PC-3 (cell line): ENCODE measurements around the gene EPRS1.
A peak's percentile ranks its signal among the peaks of the same experiment; 100 is the strongest.
"Not testable (repeated sequence)": the region's sequence is repeated elsewhere in the genome, so short reads cannot be mapped to it uniquely, and the experiment has no call there.

Experiments
- EZH2 ChIP-seq: fragments of 300-600 bp; sonication (generic); IDR thresholded peaks from one replicate; pipeline ENCODE4 v1.6.1; 2017; ENCODE audit warnings: antibody characterized with exemption, mild to moderate bottlenecking, low read length; ENCODE audit not compliant: unreplicated experiment
- EZH2phosphoT487 ChIP-seq: fragments of 300-600 bp; sonication (generic); IDR thresholded peaks from 2 replicates; pipeline ENCODE4 v1.6.1; 2018; ENCODE audit warnings: mild to moderate bottlenecking, antibody characterized with exemption, low read length, borderline replicate concordance
- TF ChIP-seq, protein P1 (sequence below): fragments of 300-600 bp; sonication (generic); conservative IDR thresholded peaks from 2 replicates; pipeline ENCODE4 v1.5.1; 2017; ENCODE audit warnings: antibody characterized with exemption, low read depth, mild to moderate bottlenecking, low read length

DNA sequence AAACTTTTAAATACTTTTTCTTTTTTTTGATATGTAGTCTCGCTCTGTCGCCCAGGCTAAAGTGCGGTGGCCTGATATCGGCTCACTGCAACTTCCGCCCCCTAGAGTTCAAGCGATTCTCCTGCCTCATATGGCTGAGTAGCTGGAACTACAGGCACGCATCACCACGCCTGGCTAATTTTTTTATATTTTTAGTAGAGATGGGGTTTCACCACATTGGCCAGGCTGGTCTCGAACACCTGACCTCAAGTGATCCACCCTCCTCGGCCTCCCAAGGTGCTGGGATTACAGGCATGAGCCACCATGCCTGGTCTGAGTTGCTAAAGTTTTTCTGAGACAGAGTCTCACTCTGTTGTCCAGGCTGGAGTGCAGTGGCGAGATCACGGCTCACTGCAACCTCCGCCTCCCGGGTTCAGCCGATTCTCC is 40.0 kb upstream of the EPRS1 start:
- TF ChIP-seq EZH2, EZH2phosphoT487: not testable (repeated sequence)
- TF ChIP-seq, protein P1, sequence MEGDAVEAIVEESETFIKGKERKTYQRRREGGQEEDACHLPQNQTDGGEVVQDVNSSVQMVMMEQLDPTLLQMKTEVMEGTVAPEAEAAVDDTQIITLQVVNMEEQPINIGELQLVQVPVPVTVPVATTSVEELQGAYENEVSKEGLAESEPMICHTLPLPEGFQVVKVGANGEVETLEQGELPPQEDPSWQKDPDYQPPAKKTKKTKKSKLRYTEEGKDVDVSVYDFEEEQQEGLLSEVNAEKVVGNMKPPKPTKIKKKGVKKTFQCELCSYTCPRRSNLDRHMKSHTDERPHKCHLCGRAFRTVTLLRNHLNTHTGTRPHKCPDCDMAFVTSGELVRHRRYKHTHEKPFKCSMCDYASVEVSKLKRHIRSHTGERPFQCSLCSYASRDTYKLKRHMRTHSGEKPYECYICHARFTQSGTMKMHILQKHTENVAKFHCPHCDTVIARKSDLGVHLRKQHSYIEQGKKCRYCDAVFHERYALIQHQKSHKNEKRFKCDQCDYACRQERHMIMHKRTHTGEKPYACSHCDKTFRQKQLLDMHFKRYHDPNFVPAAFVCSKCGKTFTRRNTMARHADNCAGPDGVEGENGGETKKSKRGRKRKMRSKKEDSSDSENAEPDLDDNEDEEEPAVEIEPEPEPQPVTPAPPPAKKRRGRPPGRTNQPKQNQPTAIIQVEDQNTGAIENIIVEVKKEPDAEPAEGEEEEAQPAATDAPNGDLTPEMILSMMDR = peak; percentile 45
